Choroid plexus epithelial cell (primary cell): ENCODE measurements around the gene CLNK.

Source experiments
- DNase-seq: peaks from one replicate; pipeline ENCODE4 v3.0.0-alpha.2; 2010; ENCODE audit warnings: low read depth
- H3K4me3 ChIP-seq: 2 replicates; pipeline ENCODE4 v1.5.1; 2011; ENCODE audit warnings: low read depth, mild to moderate bottlenecking, control low read depth, low read length, moderate library complexity
- TF ChIP-seq, protein P1 (sequence below): conservative IDR thresholded peaks from 2 replicates; pipeline ENCODE4 v1.5.1; 2011; ENCODE audit warnings: low read depth, mild to moderate bottlenecking, control low read depth, inconsistent platforms, low read length, moderate library complexity

CLNK gene

GRCh38 chr4:10701702-10702460 is 17.3 kb upstream of the CLNK start:
- H3K4me3 ChIP-seq, result no peak overlapping the region
- TF ChIP-seq, protein P1, sequence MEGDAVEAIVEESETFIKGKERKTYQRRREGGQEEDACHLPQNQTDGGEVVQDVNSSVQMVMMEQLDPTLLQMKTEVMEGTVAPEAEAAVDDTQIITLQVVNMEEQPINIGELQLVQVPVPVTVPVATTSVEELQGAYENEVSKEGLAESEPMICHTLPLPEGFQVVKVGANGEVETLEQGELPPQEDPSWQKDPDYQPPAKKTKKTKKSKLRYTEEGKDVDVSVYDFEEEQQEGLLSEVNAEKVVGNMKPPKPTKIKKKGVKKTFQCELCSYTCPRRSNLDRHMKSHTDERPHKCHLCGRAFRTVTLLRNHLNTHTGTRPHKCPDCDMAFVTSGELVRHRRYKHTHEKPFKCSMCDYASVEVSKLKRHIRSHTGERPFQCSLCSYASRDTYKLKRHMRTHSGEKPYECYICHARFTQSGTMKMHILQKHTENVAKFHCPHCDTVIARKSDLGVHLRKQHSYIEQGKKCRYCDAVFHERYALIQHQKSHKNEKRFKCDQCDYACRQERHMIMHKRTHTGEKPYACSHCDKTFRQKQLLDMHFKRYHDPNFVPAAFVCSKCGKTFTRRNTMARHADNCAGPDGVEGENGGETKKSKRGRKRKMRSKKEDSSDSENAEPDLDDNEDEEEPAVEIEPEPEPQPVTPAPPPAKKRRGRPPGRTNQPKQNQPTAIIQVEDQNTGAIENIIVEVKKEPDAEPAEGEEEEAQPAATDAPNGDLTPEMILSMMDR, result no peak
- DNase-seq, result peak; percentile 13

DNA sequence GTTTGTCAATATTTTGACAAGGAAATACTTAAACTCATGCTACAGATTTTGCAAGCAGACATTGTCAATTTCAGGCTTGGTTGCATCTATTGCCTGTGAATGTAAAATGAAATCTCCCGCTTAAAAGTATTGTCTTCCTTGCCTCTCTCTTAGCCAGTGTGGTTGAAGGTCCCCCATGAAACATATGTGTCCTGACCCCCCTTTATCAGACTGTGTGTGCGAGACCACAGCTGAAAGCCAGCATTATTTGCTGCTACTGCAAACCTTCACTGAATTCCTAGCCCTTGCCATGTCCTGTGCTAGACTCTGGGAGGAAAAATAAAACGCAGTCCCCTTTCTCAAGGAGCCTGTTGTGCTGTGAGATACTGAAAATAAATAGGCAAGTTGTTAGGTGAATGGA is 16.6 kb upstream of the CLNK start:
- TF ChIP-seq, protein P1, result no peak
- DNase-seq, result no peak

GRCh38 chr4:10698172-10698571 is 13.6 kb upstream of the CLNK start:
- DNase-seq, result no peak
- no peak overlapping the region for H3K4me3 ChIP-seq
- TF ChIP-seq, protein P1, result no peak

More for the DNA sequence above, 16.6 kb upstream of the CLNK start:
- H3K4me3 ChIP-seq, result no peak overlapping the region

DNA sequence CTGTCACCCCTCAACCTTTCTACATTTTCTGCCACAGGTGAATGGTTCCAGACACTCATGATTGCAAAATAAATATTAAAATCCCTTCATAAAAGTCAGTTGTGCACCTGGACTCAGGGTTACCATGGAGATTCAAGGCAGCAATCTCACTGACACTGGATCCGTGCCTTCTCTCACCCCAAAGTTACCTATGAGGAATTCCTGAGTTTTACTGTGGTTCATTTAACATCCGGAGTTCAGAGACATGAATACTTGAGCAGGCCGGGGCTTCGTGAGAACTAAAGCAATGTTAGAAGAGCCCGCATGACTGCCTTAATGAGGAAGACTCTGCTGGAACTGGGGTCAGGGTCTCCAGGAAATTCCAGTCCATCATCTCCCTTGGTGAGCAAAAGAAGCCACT is 12.5 kb upstream of the CLNK start:
- TF ChIP-seq, protein P1, result no peak
- no peak for DNase-seq
- H3K4me3 ChIP-seq, result no peak overlapping the region

DNA sequence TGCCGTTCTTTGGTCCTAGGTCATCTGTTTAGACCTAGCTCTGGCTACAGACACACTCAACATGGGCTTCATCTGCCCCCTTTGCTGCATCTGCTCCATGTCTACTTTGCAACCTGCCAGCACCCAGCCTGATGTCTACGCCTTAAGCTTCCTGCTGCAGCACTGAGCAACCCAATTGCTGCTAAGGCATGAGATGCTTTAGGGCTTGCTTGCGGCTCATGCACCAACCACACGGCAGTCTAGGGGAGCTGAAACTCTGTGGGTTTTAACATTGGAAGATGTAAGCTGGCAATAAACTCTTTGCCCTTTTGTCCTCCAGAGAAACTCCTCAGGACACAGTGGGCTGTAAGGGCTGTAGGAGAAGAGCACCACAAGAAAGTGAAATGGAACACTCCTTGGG is 11.7 kb upstream of the CLNK start:
- DNase-seq, result no peak
- no peak overlapping the region for H3K4me3 ChIP-seq
- TF ChIP-seq, protein P1, result no peak

DNA sequence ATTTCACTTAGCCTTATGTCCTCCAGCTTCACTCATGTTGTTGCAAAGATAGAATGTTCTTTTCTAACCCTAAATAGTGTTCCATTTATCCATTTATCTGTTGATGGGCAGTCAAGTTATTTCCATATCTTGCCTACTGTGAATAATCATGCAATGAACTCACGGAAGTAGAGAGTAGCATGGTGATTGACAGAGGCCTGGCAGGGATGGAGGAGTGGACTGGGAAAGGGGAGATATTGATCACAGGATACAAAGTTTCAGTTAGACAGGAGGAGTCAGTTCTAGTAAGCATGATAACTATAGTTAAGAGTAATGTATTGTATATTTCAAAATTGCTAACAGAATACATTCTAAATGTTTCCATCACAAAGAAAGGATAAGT is 10.3 kb upstream of the CLNK start:
- no peak for DNase-seq
- no peak overlapping the region for H3K4me3 ChIP-seq
- TF ChIP-seq, protein P1, result no peak

- TF ChIP-seq, protein P1, result no peak
- no peak overlapping the region for H3K4me3 ChIP-seq
- no peak for DNase-seq
These were observed 9.7 kb upstream of the CLNK start for GRCh38 chr4:10694151-10694827.
